Mesendoderm (in vitro differentiated cells): Measurements from ENCODE around the gene ACADL.

Experiments
- DNase-seq: peaks from one replicate; pipeline ENCODE4 v3.0.0; 2013
- H2AK5ac ChIP-seq: 2 replicates; pipeline ENCODE4 v1.6.1; 2013; ENCODE audit warnings: low read length, inconsistent platforms
- H2BK120ac ChIP-seq: 2 replicates; pipeline ENCODE4 v1.6.1; 2013; ENCODE audit warnings: low read depth, mild to moderate bottlenecking, low read length, moderate library complexity, mixed read lengths
- H2BK15ac ChIP-seq: replicated peaks from 2 replicates; pipeline ENCODE4 v1.6.1; 2013; ENCODE audit warnings: low read depth, mild to moderate bottlenecking, moderate library complexity
- H2BK5ac ChIP-seq: 2 replicates; pipeline ENCODE4 v1.6.1; 2013; ENCODE audit warnings: low read length, inconsistent platforms
- H3K18ac ChIP-seq: 2 replicates; pipeline ENCODE4 v1.6.1; 2013; ENCODE audit warnings: mild to moderate bottlenecking, low read length, mixed read lengths
- H3K23ac ChIP-seq: one replicate; pipeline ENCODE4 v1.6.1; 2013; ENCODE audit warnings: low read length
- H3K27ac ChIP-seq: 2 replicates; pipeline ENCODE4 v1.5.1; 2013; ENCODE audit warnings: low read depth, mild to moderate bottlenecking, inconsistent platforms, low read length, moderate library complexity
- H3K27me3 ChIP-seq: 2 replicates; pipeline ENCODE4 v1.6.1; 2013; ENCODE audit warnings: low read length, control low read depth, mild to moderate bottlenecking, inconsistent platforms; ENCODE audit not compliant: insufficient read depth, poor library complexity
- H3K36me3 ChIP-seq: 2 replicates; pipeline ENCODE4 v1.6.1; 2013; ENCODE audit warnings: low read length, inconsistent platforms; ENCODE audit not compliant: control insufficient read depth, insufficient read depth
- H3K4ac ChIP-seq: one replicate; pipeline ENCODE4 v1.6.1; 2013; ENCODE audit warnings: low read depth, mild to moderate bottlenecking, low read length, moderate library complexity
- H3K4me1 ChIP-seq: 2 replicates; pipeline ENCODE4 v1.6.1; 2013; ENCODE audit warnings: low read depth, low read length, inconsistent platforms; ENCODE audit not compliant: control insufficient read depth
- H3K4me2 ChIP-seq: 2 replicates; pipeline ENCODE4 v1.6.1; 2013; ENCODE audit warnings: low read length
- H3K4me3 ChIP-seq: 2 replicates; pipeline ENCODE4 v1.5.1; 2013; ENCODE audit warnings: mild to moderate bottlenecking, low read length
- H3K56ac ChIP-seq: one replicate; pipeline ENCODE4 v1.6.1; 2013; ENCODE audit warnings: low read length
- H3K79me1 ChIP-seq: 2 replicates; pipeline ENCODE4 v1.6.1; 2013; ENCODE audit warnings: low read length, inconsistent platforms
- H3K79me2 ChIP-seq: 2 replicates; pipeline ENCODE4 v1.6.1; 2013; ENCODE audit warnings: mild to moderate bottlenecking, low read length; ENCODE audit not compliant: control insufficient read depth, insufficient read depth
- H3K9ac ChIP-seq: 2 replicates; pipeline ENCODE4 v1.6.1; 2013; ENCODE audit warnings: low read length, inconsistent platforms
- H4K5ac ChIP-seq: one replicate; pipeline ENCODE4 v1.6.1; 2013; ENCODE audit warnings: low read length
- H4K8ac ChIP-seq: one replicate; pipeline ENCODE4 v1.6.1; 2013; ENCODE audit warnings: low read depth, mild to moderate bottlenecking, control low read depth, low read length, moderate library complexity
- WGBS: extraction: QIAGEN DNeasy Blood & Tissue Kit; methylation state at CpG from one replicate; pipeline ENCODE4 v1.1.7; 2013; ENCODE audit warnings: low lambda C conversion rate, missing lambda C conversion rate; ENCODE audit not compliant: insufficient coverage; ENCODE audit errors: extremely low coverage; 5-methylcytosine and 5-hydroxymethylcytosine counted together

The ACADL gene

DNA sequence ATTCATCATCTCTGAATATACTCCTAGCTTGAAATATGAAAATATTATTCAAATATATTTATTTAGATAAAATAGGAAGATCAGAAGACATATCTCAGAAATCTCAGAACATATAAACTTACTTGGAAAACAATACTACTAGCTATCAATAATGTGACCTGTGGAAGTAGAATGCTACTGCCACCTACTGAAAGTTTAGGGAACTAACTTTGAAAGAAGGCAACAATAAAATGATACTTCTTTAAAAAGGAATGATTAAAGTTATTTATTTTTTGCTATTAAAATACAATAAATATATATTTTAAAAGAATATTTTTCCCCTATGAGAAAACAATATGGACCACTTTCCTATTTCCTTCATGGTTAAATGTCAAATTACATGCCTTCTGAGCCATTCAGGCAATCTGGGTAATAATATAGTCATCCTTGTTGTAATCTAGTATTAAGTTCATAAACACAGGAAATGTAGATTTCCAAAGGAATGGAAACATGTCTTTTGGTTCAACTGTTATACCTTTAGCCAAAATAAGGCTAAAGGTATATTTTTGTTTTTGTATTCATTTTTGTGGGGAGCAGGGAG lies 26.0 kb downstream of the ACADL start:
- no peak overlapping the region for H3K4ac ChIP-seq
- no peak overlapping the region for H3K4me2 ChIP-seq
- H3K56ac ChIP-seq, result no peak overlapping the region
- H3K4me3 ChIP-seq, result no peak overlapping the region
- H2BK15ac ChIP-seq, result no peak overlapping the region
- H4K5ac ChIP-seq, result no peak overlapping the region
- no peaks in the 10 kb centered on the region for H3K27me3 ChIP-seq
- H4K8ac ChIP-seq, result no peak overlapping the region
- no peak overlapping the region for H2AK5ac ChIP-seq
- H3K23ac ChIP-seq, result no peak overlapping the region
- no peaks in the 10 kb centered on the region for H3K4me1 ChIP-seq
- H3K79me2 ChIP-seq, result no peaks in the 10 kb centered on the region
- no peak overlapping the region for H2BK5ac ChIP-seq
- H3K79me1 ChIP-seq, result no peaks in the 10 kb centered on the region
- no peaks in the 10 kb centered on the region for H3K36me3 ChIP-seq
- no peak overlapping the region for H3K27ac ChIP-seq
- peak; percentile 19 for DNase-seq
- no peak overlapping the region for H2BK120ac ChIP-seq
- no peak overlapping the region for H3K18ac ChIP-seq
- no peak overlapping the region for H3K9ac ChIP-seq

DNA sequence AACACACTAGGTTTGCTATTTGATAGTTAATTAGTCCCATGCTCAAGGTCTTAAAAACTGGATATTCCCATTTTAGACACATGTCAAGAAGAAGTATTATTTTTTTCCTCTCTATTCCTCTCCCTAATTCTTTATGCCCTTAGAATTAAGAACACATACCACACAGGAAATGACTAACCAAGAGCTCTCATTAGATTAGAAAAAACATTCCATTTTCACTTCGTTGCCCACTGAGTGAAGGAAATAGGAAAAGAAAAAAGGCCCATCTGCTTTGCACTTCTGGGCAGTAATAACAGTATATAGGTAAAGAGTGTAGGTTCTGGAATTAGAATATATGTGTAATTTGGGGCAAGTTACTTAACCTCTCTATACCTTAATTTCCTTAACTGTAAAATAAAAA lies 26.9 kb downstream of the ACADL start:
- H2BK120ac ChIP-seq, result no peak overlapping the region
- no peak overlapping the region for H3K23ac ChIP-seq
- H3K4me2 ChIP-seq, result no peak overlapping the region
- H2BK5ac ChIP-seq, result no peak overlapping the region
- no peak for DNase-seq
- H4K8ac ChIP-seq, result no peak overlapping the region
- no peak overlapping the region for H3K4ac ChIP-seq
- H3K79me1 ChIP-seq, result no peaks in the 10 kb centered on the region
- no peak overlapping the region for H3K56ac ChIP-seq
- H3K27me3 ChIP-seq, result no peaks in the 10 kb centered on the region
- H3K4me3 ChIP-seq, result no peak overlapping the region
- no peak overlapping the region for H4K5ac ChIP-seq
- H3K36me3 ChIP-seq, result no peaks in the 10 kb centered on the region
- no peak overlapping the region for H2AK5ac ChIP-seq
- H3K79me2 ChIP-seq, result no peaks in the 10 kb centered on the region
- no peak overlapping the region for H3K9ac ChIP-seq
- WGBS, result no CpG with 5 or more reads among the region's 1 CpG
- no peak overlapping the region for H2BK15ac ChIP-seq
- H3K4me1 ChIP-seq, result no peaks in the 10 kb centered on the region
- H3K18ac ChIP-seq, result no peak overlapping the region
- H3K27ac ChIP-seq, result no peak overlapping the region

DNA sequence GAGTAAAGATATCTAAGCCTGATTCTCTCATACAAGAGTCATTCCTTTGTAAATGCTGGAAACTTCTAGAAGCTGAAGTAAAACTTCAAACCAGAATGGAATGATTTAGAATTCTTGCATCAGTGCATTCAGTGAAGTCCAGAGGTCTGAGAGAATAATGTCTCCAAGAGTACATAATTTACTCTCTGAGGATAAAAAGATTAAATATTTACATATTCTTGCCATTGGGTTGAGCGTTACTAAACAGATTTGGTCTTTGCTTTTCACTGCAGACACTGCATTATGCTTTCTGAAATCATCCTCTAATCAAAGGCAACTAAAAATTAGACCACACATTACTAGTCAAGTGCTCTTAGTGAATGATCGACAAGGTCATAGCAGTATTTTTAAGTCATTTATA lies 27.5 kb downstream of the ACADL start:
- Histone ChIP-seq H3K4ac (no peak overlapping the region), H3K4me2 (no peak overlapping the region), H3K36me3 (no peaks in the 10 kb centered on the region), H3K4me1 (no peaks in the 10 kb centered on the region), H3K23ac (no peak overlapping the region), H3K18ac (no peak overlapping the region), H3K56ac (no peak overlapping the region), H4K8ac (no peak overlapping the region), H3K79me2 (no peaks in the 10 kb centered on the region), H3K9ac (no peak overlapping the region), H3K79me1 (no peaks in the 10 kb centered on the region), H2BK15ac (no peak overlapping the region), H2AK5ac (no peak overlapping the region), H3K4me3 (no peak overlapping the region), H4K5ac (no peak overlapping the region), H2BK5ac (no peak overlapping the region), H2BK120ac (no peak overlapping the region), H3K27ac (no peak overlapping the region), H3K27me3 (no peaks in the 10 kb centered on the region)
- no peak for DNase-seq
- WGBS, result no CpG with 5 or more reads among the region's 2 CpGs

DNA sequence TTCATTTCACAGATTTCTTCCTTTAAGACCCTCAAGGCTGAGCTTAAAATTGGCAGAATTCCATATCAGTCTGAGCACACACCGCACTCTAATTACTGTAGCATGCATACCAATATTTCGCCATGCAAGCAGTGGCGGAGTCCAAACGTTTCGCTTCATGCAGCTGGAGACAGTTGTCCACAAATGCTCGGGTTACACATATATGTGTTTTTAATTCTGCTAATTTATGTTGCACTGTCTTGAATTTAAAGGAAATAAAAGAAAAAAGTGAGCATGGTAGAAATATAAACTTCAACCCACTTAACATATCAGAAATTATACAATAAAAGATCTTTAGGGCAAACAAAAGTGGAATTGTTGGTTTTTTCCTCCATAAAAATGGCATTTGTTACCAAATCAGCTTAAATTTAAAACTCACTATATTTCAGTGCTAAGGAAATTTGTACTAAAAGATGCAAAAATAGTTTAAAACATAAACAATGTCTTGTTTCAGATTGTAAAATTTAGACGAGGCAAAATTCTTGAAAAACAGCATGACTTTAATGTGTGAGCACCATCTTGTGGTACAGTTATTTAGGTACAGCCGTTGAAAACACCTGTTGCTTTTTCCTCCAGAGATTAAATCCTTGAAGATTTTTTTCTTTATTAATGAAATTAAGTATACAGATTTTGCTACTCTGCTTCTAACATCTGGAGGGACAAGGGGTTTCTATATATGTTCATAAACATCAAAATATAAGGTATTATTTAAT lies 30.0 kb downstream of the ACADL start:
- Histone ChIP-seq H2BK5ac (no peak overlapping the region), H3K27me3 (no peaks in the 10 kb centered on the region), H3K9ac (no peak overlapping the region), H3K4me2 (no peak overlapping the region), H3K79me2 (no peaks in the 10 kb centered on the region), H2BK120ac (no peak overlapping the region), H3K23ac (no peak overlapping the region), H3K36me3 (no peaks in the 10 kb centered on the region), H3K27ac (no peak overlapping the region), H4K8ac (no peak overlapping the region), H4K5ac (no peak overlapping the region), H3K56ac (no peak overlapping the region), H2BK15ac (no peak overlapping the region), H3K4ac (no peak overlapping the region), H2AK5ac (no peak overlapping the region), H3K18ac (no peak overlapping the region), H3K4me1 (no peaks in the 10 kb centered on the region), H3K4me3 (no peak overlapping the region), H3K79me1 (no peaks in the 10 kb centered on the region)
- WGBS, result no CpG with 5 or more reads among the region's 8 CpGs
- DNase-seq, result peak; percentile 34

DNA sequence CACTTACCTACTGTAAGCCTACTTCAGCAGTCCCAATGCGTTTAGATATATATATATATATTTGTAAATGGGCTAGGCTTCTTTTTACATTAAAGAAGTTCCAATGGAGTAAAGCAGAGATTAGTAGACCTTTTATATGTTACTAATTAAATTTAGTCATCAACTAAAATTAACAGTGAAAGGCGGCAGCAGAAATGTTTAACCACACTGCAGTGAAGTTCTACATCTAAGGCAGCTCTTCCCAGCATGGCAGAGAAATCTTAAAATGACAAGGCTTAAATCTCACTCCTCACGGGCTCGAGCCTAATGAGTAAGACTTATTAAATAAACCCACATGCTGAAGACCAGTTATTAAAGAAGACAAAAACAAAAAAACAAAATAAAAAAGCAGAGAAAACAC lies 34.9 kb downstream of the ACADL start:
- no peak overlapping the region for H2BK5ac ChIP-seq
- H3K27me3 ChIP-seq, result no peaks in the 10 kb centered on the region
- H3K79me2 ChIP-seq, result no peaks in the 10 kb centered on the region

More for the DNA sequence above, 34.9 kb downstream of the ACADL start:
- no CpG with 5 or more reads among the region's 4 CpGs for WGBS
- Histone ChIP-seq H2AK5ac (no peak overlapping the region), H2BK15ac (no peak overlapping the region), H3K56ac (no peak overlapping the region), H3K9ac (no peak overlapping the region), H3K23ac (no peak overlapping the region), H3K4ac (no peak overlapping the region), H3K79me1 (no peaks in the 10 kb centered on the region), H2BK120ac (no peak overlapping the region), H3K4me3 (no peak overlapping the region), H4K5ac (no peak overlapping the region), H3K18ac (no peak overlapping the region), H3K36me3 (no peaks in the 10 kb centered on the region), H3K4me2 (no peak overlapping the region), H3K27ac (no peak overlapping the region), H4K8ac (no peak overlapping the region), H3K4me1 (no peaks in the 10 kb centered on the region)
- DNase-seq, result no peak
